HG03378 (cell line): ENCODE measurements around the gene AHDC1.

Experiments used
- ATAC-seq: cut with Tn5 transposase; IDR thresholded peaks from one replicate; pipeline ENCODE4 v1.9.1; 2021; ENCODE audit warnings: mild to moderate bottlenecking, moderate library complexity; ENCODE audit not compliant: unreplicated experiment

AHDC1 gene

GRCh38 chr1:27585684-27586083 lies 18.3 kb downstream of the AHDC1 start:
- ATAC-seq: no peak

GRCh38 chr1:27584453-27584852 lies 19.5 kb downstream of the AHDC1 start:
- no peak for ATAC-seq

- ATAC-seq: no peak
Measured at GRCh38 chr1:27583479-27583878, 20.5 kb downstream of the AHDC1 start.

DNA sequence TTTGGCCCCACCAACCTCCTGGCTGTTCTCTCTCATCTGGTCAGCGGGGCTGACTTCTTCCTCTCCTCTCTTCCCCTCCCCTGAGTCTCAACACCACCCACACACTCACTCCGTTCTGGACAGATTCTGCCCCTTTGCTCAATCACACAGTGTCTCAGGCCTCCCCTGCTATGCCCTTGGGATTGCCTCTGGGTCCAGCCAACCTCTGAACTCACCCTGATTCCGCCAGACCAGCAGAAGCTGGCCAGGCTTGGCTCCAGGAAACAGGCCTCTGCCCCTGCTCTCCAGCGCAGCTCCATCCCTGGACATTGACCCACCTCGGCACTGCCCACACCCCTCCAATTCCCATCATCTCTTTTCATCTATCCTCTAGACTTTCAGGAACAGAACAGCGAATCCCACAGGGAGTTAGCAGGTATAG lies 22.1 kb downstream of the AHDC1 start:
- ATAC-seq: no peak

GRCh38 chr1:27577504-27578188 lies 26.3 kb downstream of the AHDC1 start:
- no peak for ATAC-seq

DNA sequence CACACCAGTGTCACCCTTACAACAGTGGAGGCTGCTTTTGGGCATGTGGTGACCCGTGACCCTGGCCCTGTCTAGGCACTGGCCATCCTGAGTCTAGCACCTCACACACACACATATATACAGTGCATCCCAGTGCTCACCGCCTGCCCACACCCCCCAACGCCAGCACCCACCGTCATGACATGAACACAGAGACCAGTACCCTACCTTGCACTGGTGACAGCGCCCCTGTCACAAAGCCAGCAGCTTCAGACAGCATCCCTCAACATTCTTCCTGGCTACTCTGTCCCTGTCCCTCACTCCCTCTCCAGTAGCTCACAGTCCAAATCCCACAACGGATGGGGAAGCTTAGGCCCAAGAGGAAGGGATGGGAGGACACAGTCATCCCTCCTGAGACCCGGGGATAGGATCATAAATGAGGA lies 27.1 kb downstream of the AHDC1 start:
- no peak for ATAC-seq

DNA sequence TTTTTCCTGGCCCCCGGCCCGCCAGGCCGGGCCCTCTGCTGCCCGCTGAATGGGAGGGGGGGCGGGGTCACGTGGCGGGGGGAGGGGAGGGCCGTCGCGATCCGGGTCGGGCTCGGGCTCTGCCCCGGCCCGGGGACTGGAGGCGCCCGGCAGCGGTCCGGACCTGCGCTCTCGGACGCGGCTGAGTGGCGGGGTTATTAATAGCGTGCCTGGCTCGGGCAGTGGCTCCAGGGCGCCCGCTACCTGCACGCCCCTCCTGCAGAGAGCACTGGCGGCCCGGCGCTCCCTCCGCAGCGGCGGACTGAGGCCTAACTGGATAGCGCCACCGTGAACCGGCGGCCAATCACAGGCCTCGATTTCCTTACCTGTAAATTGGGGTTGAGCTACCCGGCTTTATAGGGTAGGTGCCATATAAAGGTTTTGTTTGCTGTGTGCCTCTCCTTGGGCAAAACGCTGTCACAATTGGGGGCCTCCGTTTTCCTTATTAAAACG lies 28.1 kb downstream of the AHDC1 start:
- ATAC-seq: no peak

- no peak for ATAC-seq
Measured at GRCh38 chr1:27574871-27575831, 28.8 kb downstream of the AHDC1 start.

DNA sequence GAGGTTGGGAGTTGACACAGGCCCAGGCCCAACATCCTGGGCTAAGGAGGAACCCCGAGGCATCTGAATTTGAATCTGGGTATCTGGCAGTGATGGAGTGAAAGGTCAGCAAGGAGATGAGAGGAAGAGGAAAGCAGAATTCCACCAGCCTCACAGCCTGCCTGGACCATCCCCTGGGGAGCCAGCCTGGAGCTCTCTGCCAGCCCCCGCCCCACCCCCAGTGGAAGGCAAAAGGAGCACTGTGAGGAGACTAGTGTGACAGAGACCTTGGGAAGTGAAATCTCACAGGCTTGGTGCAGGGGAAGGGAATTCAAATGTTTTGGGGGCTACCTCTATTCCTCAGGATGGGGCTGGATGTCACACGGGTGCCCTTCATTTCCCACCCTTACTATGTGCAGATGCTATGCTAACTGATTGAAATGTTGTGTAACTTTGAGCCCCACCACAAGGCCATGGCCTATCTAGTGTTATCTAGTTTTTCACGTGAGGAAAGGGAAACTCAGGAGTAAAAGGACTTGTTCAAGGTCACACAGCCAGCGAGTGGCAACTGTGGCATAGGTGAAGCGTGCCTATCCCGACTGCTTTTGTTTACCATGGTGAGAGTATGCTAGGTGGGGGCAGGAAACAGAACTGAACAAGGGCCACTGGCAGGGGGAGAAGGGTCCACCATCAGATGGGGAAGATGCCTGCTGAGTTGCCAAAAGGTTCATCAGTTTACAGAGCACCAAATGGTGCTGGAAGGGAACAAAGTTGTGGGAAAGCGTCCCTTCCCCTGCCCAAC lies 29.8 kb downstream of the AHDC1 start:
- no peak for ATAC-seq

GRCh38 chr1:27572679-27573426 lies 31.1 kb downstream of the AHDC1 start:
- ATAC-seq: no peak

- ATAC-seq: no peak
Measured at GRCh38 chr1:27572019-27572678, 31.8 kb downstream of the AHDC1 start.

DNA sequence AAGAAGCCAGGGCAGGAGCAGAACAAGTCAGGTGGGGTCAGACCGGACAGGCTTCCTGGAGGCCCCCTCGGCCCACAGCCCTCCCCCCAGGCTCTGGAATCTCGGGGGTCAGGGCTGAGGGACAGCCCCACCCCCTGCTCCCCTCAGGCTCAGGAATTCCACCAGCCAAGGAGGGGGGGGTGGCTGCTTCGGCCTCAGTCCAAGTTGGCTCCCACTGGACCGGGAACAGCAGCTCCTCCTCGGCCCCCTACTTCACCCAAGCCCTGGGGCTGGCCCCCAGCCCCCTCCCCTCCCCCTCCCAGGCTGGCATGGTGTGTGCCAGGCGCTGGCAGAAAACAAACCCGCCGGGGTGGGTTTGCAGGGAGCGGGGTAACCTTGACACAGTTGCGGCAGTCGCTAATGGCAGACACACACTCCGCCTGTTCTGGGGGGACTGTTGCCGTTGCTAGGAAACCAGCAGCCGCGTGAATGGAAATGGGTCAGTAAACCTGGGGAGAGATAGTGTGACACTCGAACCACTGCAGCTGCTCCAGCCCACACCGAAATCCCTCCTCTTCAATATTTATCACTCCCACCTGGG lies 32.4 kb downstream of the AHDC1 start:
- no peak for ATAC-seq

DNA sequence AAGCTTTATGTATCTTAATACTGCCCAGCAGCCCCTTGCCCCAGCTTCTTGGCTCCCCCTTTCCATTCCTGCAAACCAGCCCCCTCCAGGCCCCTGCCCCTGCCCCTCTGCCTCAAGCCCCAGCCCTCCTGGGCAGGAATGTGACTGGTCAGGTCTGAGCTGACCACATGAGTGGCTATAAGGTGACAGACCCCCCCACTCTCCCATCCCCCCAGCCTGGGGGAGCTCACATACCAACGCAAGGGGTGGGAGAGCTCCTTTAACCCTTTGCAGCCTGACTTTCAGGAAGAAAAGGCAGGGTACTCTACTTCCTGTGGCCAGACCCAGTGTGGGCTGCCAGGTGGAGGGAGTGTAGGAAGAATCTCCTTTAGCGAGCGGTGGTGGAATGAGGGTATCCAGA lies 33.2 kb downstream of the AHDC1 start:
- ATAC-seq: no peak

- no peak for ATAC-seq
Measured at GRCh38 chr1:27570356-27570755, 33.6 kb downstream of the AHDC1 start.

DNA sequence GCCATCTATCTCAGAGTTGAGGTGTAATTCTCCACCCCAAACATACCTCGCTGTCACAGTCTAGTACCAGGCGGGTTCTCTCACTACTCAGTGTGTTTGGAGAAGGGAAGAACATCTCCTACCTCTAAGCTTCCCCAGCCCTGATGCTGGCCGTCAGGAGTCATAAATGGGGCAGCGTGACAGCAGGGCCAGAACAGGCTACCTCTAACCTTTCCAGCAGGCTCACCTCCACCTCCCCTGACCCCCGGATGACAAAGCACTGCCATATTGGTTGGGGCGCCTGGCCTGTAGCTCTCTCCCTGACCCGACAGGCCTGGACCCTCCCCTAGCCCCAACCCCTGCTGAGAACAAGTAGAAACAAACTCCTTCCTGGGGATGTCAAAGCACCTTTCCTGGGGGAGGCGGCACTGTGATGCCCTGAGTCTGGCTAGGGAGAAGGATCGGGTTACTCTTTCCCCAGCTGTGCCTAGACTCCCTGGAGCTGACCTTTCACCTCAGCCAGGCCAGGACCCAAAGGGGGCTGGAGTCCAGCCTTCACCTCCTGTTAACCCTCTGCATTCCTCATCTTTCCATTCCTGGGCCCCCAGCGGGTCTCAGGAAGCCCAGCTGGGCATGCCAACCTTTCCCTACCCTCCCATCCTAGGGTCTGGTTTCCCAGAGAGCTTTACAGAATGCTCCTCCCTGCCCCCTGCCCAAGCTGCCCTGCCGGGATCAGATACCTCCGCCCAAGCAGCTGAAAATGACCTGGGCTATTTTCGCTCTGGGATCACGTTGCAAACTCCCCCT lies 34.2 kb downstream of the AHDC1 start:
- ATAC-seq: no peak

DNA sequence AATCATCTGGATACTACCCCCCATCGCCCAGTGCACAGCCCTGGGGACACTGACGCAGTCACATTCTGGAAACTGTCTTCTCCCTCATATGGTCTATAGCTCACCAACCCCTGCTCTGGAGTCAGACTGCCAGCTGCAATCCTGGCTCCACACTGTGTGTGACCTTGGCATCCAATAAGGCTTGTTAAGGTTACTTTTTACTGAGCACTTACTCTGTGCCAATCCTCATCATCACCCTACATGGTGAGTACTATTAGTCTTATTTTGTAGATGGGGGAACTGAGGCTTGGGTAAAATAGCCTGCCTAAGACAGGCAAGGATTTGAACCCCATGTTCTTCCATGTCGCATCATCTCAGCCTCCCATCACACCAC lies 34.9 kb downstream of the AHDC1 start:
- ATAC-seq: no peak

DNA sequence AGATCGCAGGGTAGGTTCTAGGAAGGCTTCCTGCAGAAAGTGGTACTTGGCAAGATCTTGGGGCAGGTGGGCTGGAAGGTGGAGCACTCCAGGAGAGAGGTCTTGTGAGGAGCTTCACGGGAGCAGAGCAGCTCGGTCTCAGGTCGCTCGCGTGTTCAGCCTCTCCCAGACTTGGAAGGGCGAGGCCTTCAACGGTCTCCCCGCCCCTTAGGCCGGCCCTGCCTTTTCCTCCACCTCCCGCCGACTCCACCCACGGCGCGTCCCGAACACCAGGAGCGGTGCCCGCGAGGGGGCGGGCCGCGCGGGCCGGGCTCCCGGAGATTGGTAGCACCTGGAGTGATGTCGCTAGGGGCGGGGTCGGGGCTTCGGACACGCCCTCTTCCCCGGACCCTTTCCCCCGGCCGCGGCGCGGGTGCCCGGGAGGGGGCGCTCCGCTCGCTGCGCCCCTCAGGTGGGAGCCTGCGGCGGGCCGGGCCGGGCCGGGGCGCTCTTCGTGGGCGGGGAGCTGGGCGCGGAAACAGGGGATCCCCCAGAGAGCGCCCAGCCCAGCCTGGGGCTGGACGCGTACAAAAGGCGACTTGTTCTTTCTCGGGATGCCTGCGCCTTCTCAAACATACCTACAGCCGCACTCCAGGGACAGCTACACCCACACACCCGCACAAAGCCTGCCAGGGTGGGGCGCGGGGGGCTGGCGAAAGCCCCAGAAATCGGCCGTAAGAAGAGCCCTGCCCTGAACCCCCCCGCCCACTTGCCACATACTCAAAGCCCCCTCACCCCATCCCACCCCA lies 35.5 kb downstream of the AHDC1 start:
- peak; percentile 70 for ATAC-seq

- peak; percentile 7 for ATAC-seq
Measured at GRCh38 chr1:27567971-27568299, 36.0 kb downstream of the AHDC1 start.
